ENCODE results near the gene SH3D21. TPM values are rescaled to one million over a fixed set of nuclear protein-coding genes. Genes with fewer than 3 reads are reported as not detected.

Gene SH3D21
- total RNA-seq, 1 donor from 2014 or later = 8.5 TPM

DNA sequence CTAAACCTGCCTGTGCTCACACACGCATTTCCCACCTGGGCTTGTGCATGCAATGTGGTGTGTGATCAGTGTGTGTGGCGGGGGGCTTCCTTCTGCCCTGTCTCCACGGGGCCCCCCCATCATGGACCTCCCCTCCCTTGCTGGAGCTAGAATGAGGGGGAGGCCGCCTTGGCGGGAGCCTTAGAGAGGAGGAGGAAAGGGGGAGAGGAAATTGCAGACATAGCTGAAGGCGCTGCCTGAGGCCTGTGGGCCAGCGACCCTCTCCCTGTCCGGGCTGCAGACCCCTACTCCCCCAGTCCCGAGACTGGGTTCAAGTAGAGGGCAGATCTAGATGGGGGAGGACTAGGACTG is 18.2 kb downstream of the SH3D21 start:
- peaks cover 40% of the 10 kb centered on the region for H3K4me1 ChIP-seq
- DNase-seq (no peak), ATAC-seq (no peak)
- H3K27ac ChIP-seq = peak overlapping the region; percentile 86
- H3K36me3 ChIP-seq = no peaks in the 10 kb centered on the region
- intact Hi-C loops (cut with DNase I) = no loop called here
- no peaks in the 10 kb centered on the region for H3K27me3 ChIP-seq (ENCODE audit: low read depth)
- H3K9me3 ChIP-seq = no peaks in the 10 kb centered on the region
- TF ChIP-seq, protein P1, sequence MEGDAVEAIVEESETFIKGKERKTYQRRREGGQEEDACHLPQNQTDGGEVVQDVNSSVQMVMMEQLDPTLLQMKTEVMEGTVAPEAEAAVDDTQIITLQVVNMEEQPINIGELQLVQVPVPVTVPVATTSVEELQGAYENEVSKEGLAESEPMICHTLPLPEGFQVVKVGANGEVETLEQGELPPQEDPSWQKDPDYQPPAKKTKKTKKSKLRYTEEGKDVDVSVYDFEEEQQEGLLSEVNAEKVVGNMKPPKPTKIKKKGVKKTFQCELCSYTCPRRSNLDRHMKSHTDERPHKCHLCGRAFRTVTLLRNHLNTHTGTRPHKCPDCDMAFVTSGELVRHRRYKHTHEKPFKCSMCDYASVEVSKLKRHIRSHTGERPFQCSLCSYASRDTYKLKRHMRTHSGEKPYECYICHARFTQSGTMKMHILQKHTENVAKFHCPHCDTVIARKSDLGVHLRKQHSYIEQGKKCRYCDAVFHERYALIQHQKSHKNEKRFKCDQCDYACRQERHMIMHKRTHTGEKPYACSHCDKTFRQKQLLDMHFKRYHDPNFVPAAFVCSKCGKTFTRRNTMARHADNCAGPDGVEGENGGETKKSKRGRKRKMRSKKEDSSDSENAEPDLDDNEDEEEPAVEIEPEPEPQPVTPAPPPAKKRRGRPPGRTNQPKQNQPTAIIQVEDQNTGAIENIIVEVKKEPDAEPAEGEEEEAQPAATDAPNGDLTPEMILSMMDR (IDR thresholded peaks at IDR 0.05) = no peak
- peak overlapping the region; percentile 84 for H3K4me3 ChIP-seq

DNA sequence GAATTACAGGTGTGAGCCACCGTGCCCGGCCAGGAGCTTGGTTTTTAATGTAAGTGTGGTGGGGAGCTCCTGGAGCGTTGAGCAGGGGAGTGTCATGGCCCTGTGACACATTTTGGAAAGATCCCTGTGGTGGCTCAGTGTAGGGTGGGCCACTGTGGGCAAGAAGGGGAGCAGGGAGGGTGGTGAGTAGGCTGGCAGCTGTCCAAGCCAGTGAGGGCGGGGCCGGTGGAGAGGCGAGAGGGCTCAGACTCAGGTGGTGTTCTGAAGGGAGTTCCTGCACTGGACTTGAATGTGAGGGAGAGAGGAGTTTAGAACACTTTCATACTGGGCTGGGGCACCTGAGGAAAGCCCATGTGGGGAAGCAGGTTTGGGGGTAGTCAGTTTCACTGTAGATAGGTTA is 20.3 kb downstream of the SH3D21 start:
- intact Hi-C loops (cut with DNase I) = no loop called here
- Histone ChIP-seq H3K27ac (no peak overlapping the region), H3K27me3 (ENCODE audit: low read depth) (no peaks in the 10 kb centered on the region), H3K9me3 (no peaks in the 10 kb centered on the region), H3K4me1 (peaks cover 30% of the 10 kb centered on the region), H3K36me3 (no peaks in the 10 kb centered on the region), H3K4me3 (no peak overlapping the region)
- DNase-seq (no peak), ATAC-seq (no peak)
- TF ChIP-seq, protein P1 (IDR thresholded peaks at IDR 0.05) = no peak

DNA sequence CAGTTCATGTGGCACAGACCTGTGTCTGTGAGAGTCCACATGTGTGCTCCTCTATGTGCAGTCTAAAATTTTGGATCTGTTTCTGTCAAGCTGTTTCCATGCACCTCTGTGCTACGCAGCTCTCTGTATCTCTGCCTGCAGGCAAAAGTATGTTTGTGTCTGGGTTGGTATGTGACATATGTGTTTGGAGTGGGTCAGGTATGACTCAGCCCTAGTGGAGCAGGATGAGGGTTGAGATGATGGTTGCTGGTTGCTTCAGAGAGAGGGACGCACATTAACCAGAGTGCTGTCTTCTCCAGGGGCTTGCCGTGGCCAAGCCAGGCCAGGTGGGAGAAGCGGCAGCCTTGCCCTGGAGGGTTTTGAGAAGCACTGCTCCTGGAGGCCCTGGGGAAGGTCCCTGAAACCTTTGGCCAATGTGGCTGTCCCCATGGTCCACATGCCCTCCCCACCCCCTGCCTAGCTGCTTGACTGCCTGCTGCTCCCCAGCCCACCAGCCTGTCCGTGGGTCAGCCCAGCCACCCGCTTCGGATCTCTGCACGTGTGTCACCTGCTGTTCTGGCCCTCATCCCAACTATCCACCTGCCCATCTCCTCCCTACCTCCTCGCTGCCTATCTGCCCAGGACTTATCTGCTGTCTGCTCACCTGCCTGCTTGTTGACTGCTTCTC is 21.4 kb downstream of the SH3D21 start:
- H3K36me3 ChIP-seq = no peaks in the 10 kb centered on the region
- ATAC-seq (no peak), DNase-seq (no peak)
- H3K27ac ChIP-seq = no peak overlapping the region
- H3K27me3 ChIP-seq (ENCODE audit: low read depth) = no peaks in the 10 kb centered on the region
- H3K4me1 ChIP-seq = peaks cover 22% of the 10 kb centered on the region
- no peak overlapping the region for H3K4me3 ChIP-seq
- TF ChIP-seq, protein P1 (IDR thresholded peaks at IDR 0.05) = no peak
- no peaks in the 10 kb centered on the region for H3K9me3 ChIP-seq
- intact Hi-C loops (cut with DNase I) = no loop called here

DNA sequence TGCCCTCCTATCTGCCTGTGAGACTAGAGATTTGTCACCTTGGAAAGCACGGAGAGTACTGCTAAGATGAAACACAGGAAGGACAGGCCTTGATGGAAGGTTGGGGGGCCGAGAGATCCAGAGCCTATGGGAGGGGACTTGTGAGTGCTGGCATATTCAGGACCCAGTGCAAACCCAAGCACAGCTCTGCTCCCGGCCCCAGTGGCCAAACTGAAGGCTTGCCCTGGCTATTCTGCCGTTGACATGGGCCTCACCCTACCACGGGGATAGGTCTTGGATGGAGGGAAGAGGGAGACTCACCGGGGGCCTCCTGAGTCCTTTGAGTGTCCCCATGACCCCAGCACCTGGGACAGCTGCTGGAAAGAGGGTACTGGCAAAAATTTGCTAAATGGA is 21.9 kb downstream of the SH3D21 start:
- no peak for DNase-seq
- ATAC-seq = no peak
- no peaks in the 10 kb centered on the region for H3K9me3 ChIP-seq
- peaks cover 22% of the 10 kb centered on the region for H3K4me1 ChIP-seq
- intact Hi-C loops (cut with DNase I) = no loop called here
- H3K27ac ChIP-seq = no peak overlapping the region
- TF ChIP-seq, protein P1 (IDR thresholded peaks at IDR 0.05) = no peak
- no peak overlapping the region for H3K4me3 ChIP-seq
- no peaks in the 10 kb centered on the region for H3K27me3 ChIP-seq (ENCODE audit: low read depth)
- H3K36me3 ChIP-seq = no peaks in the 10 kb centered on the region

DNA sequence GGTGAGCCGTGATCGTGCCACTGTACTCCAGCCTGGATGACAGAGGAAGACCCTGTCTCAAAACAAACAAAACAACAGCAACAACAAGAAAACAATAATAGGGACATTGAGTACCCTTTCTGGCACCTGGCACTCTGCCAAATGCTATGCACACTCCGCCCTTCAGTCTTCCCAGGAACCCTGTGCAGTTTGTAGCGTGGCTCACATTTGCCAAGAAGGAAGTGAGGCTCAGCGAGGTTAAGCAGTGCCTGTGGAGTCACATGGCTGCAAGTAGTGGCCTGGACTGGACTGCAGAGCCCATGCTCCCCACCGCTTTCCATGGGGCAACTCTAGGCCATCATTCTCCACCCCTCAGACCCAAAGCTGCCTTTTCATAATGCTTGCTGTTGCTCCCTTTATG is 22.5 kb downstream of the SH3D21 start:
- Histone ChIP-seq H3K27ac (no peak overlapping the region), H3K4me1 (peaks cover 22% of the 10 kb centered on the region), H3K36me3 (no peaks in the 10 kb centered on the region), H3K27me3 (ENCODE audit: low read depth) (no peaks in the 10 kb centered on the region), H3K9me3 (no peaks in the 10 kb centered on the region), H3K4me3 (no peak overlapping the region)
- TF ChIP-seq, protein P1 (IDR thresholded peaks at IDR 0.05) = no peak
- no peak for DNase-seq
- peak; percentile 51 to 64 for ATAC-seq
- intact Hi-C loops (cut with DNase I) = no loop called here
